Stimulated activated CD4-positive, alpha-beta T cell treated with anti-CD3 and anti-CD28 coated beads, TNF-alpha, amount 100 ng/mL, for 48 hours (primary cell): ENCODE data around the gene ETNK1.
"Not testable (repeated sequence)": the region's sequence is repeated elsewhere in the genome, so short reads cannot be mapped to it uniquely, and the experiment has no call there.

Source experiments
- DNase-seq, 3 donors: peaks; one replicate each; pipeline ENCODE4 v3.0.0-alpha.2; 2020; ENCODE audit warnings: low read depth in 3 of 3

Gene ETNK1

GRCh38 chr12:22687361-22688076 lies 62.5 kb downstream of the ETNK1 start:
- DNase-seq, result no peak

GRCh38 chr12:22689876-22690275 lies 64.9 kb downstream of the ETNK1 start:
- DNase-seq, result no peak

GRCh38 chr12:22691319-22691718 lies 66.3 kb downstream of the ETNK1 start:
- no peak for DNase-seq

GRCh38 chr12:22692467-22692866 lies 67.5 kb downstream of the ETNK1 start:
- DNase-seq, result not testable (repeated sequence)

- DNase-seq, result no peak
Observed at GRCh38 chr12:22692964-22693555, 68.1 kb downstream of the ETNK1 start.

- no peak for DNase-seq
Observed at GRCh38 chr12:22698576-22698975, 73.6 kb downstream of the ETNK1 start.

- not testable (repeated sequence) for DNase-seq
Observed at GRCh38 chr12:22699705-22700104, 74.7 kb downstream of the ETNK1 start.

GRCh38 chr12:22700106-22700505 lies 75.1 kb downstream of the ETNK1 start:
- no peak for DNase-seq

- DNase-seq, result not testable (repeated sequence)
Observed at GRCh38 chr12:22701216-22701809, 76.3 kb downstream of the ETNK1 start.

GRCh38 chr12:22702690-22703089 lies 77.7 kb downstream of the ETNK1 start:
- no peak for DNase-seq

- DNase-seq, result no peak
Observed at GRCh38 chr12:22709292-22709691, 84.3 kb downstream of the ETNK1 start.

GRCh38 chr12:22712083-22712482 lies 87.1 kb downstream of the ETNK1 start:
- DNase-seq, result no peak

- no peak for DNase-seq
Observed at GRCh38 chr12:22715254-22715653, 90.3 kb downstream of the ETNK1 start.

GRCh38 chr12:22719745-22720144 lies 94.8 kb downstream of the ETNK1 start:
- no peak for DNase-seq

GRCh38 chr12:22722081-22722480 lies 97.1 kb downstream of the ETNK1 start:
- DNase-seq, result no peak

GRCh38 chr12:22722779-22723178 lies 97.8 kb downstream of the ETNK1 start:
- DNase-seq, result no peak

- no peak for DNase-seq
Observed at GRCh38 chr12:22728987-22729386, 104.0 kb downstream of the ETNK1 start.

- no peak for DNase-seq
Observed at GRCh38 chr12:22729431-22729956, 104.5 kb downstream of the ETNK1 start.

GRCh38 chr12:22729957-22730443 lies 105.0 kb downstream of the ETNK1 start:
- no peak for DNase-seq

- DNase-seq, result no peak
Observed at GRCh38 chr12:22731236-22731635, 106.3 kb downstream of the ETNK1 start.

- DNase-seq, result no peak
Observed at GRCh38 chr12:22733756-22734155, 108.8 kb downstream of the ETNK1 start.

- no peak for DNase-seq
Observed at GRCh38 chr12:22738945-22739344, 114.0 kb downstream of the ETNK1 start.
